Kidney (tissue), 14 donors: ENCODE measurements around the gene DDX51. TPM values are rescaled to one million over a fixed set of nuclear protein-coding genes. Genes with fewer than 3 reads are reported as not detected.

Experiments used
- DNase-seq, 5 donors: peaks; one replicate each; pipeline ENCODE4 v3.0.0-alpha.2; 2013 to 2020
- FAIRE-seq: peaks from 2 replicates; lab custom pipeline; 2012; peaks lifted over from hg19 to GRCh38; lab: Jason Lieb, UNC
- H3K27ac ChIP-seq, 2 donors: one replicate each; pipeline ENCODE4 v1.7.0; 2013; ENCODE audit warnings: low read depth in 2 of 2, low read length in 2 of 2, inconsistent platforms in 1 of 2
- H3K27me3 ChIP-seq: one replicate; pipeline ENCODE4 v1.7.1; 2013; ENCODE audit warnings: low read length, inconsistent platforms; ENCODE audit not compliant: control insufficient read depth, insufficient read depth
- H3K36me3 ChIP-seq, 3 donors: one replicate each; pipeline versions ENCODE4 v1.7.0 to v1.7.1; 2013; ENCODE audit warnings: low read length in 3 of 3, control low read depth in 1 of 3, inconsistent platforms in 1 of 3; ENCODE audit not compliant: insufficient read depth in 3 of 3, control insufficient read depth in 2 of 3
- H3K4me1 ChIP-seq, 3 donors: one replicate each; pipeline versions ENCODE4 v1.7.0 to v1.7.1; 2013; ENCODE audit warnings: low read length in 3 of 3, inconsistent platforms in 1 of 3, low read depth in 1 of 3; ENCODE audit not compliant: control insufficient read depth in 2 of 3, insufficient read depth in 2 of 3
- H3K4me3 ChIP-seq, 3 donors: one replicate each; pipeline versions ENCODE4 v1.7.0 to v1.8.1; 2013; ENCODE audit warnings: low read length in 3 of 3, control low read depth in 1 of 3, inconsistent platforms in 1 of 3
- H3K9ac ChIP-seq, 3 donors: one replicate each; pipeline versions ENCODE4 v1.7.0 to v1.7.1; 2013; ENCODE audit warnings: low read length in 3 of 3, control low read depth in 1 of 3, inconsistent platforms in 1 of 3
- H3K9me3 ChIP-seq, 3 donors: one replicate each; pipeline versions ENCODE4 v1.7.0 to v1.7.1; 2013; ENCODE audit warnings: low read length in 3 of 3, control low read depth in 1 of 3, inconsistent platforms in 1 of 3; ENCODE audit not compliant: control insufficient read depth in 2 of 3, insufficient read depth in 1 of 3
- intact Hi-C: fragments of 100-400 bp; cut with DNase I; formaldehyde crosslinking; loops from one replicate; pipeline ENCODE4 v1.11.1; 2022
- polyA plus RNA-seq: library from polyadenylated mRNA; stranded (reverse); fragments of 350-450 nt; fragmentation: Illumina TruSeq; extraction: RNeasy Lipid Tissue Mini Kit (QIAGEN cat#74804); gene quantifications from one replicate; pipeline ENCODE4 v1.2.3, GENCODE V29; 2014; ENCODE audit warnings: low read depth, low replicate concordance; ENCODE audit not compliant: insufficient read depth
- total RNA-seq: library from RNA; stranded (reverse); fragmentation: NEBNext Ultra II Directional; extraction: Animal tissue kit (Norgen Biotek cat#: 25700); gene quantifications from one replicate; pipeline ENCODE4 v1.2.1, GENCODE V29; 2021
- TF ChIP-seq, protein P1 (sequence below): IDR thresholded peaks from 3 replicates; pipeline ENCODE4 v1.5.1; 2012; ENCODE audit warnings: mild to moderate bottlenecking, moderate library complexity, borderline replicate concordance; ENCODE audit not compliant: insufficient read depth; ENCODE audit errors: extremely low read depth
- donor health status: control.
- donor health status: control.
- donor health status: control.
- donor health status: control.
- donor health status: control.
- donor health status: DM: yes; HTN: yes; CAD: no.
- donor health status: Normal renal cell carcinoma (clear cell type).

The DDX51 gene
- total and polyA plus RNA-seq, 2 donors from 2014 or later = 10.3 to 19.6 TPM

DNA sequence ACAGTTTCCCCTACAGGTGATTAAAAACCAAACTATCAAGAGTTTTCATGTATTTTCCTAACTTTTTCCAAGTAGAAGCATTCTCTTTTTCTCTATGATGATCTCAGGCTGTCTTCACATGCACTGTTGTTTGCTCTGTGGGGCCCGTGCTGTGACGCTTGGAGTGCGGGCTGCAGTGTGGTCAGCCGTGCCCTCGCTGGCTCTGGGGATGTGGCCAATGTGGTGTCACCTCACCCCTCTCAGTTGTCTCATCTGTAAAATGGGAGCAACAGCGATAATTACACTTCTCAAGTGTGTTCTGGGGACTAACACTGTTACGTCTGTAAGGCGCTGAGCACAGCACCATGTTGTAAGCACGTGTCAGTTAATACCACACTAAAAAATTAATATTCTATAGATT is 28.6 kb downstream of the DDX51 start:
- peaks cover 2 to 25% (median 12%) of the 10 kb centered on the region in 3 donors for H3K36me3 ChIP-seq
- H3K27me3 ChIP-seq = no peaks in the 10 kb centered on the region
- FAIRE-seq = no peak
- intact Hi-C loops = no loop called here
- H3K4me3 ChIP-seq = no peak overlapping the region
- no peak overlapping the region for H3K9ac ChIP-seq
- no peak for DNase-seq
- no peaks in the 10 kb centered on the region for H3K9me3 ChIP-seq
- TF ChIP-seq, protein P1, sequence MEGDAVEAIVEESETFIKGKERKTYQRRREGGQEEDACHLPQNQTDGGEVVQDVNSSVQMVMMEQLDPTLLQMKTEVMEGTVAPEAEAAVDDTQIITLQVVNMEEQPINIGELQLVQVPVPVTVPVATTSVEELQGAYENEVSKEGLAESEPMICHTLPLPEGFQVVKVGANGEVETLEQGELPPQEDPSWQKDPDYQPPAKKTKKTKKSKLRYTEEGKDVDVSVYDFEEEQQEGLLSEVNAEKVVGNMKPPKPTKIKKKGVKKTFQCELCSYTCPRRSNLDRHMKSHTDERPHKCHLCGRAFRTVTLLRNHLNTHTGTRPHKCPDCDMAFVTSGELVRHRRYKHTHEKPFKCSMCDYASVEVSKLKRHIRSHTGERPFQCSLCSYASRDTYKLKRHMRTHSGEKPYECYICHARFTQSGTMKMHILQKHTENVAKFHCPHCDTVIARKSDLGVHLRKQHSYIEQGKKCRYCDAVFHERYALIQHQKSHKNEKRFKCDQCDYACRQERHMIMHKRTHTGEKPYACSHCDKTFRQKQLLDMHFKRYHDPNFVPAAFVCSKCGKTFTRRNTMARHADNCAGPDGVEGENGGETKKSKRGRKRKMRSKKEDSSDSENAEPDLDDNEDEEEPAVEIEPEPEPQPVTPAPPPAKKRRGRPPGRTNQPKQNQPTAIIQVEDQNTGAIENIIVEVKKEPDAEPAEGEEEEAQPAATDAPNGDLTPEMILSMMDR = no peak
- no peaks in the 10 kb centered on the region for H3K4me1 ChIP-seq
- no peak overlapping the region for H3K27ac ChIP-seq

DNA sequence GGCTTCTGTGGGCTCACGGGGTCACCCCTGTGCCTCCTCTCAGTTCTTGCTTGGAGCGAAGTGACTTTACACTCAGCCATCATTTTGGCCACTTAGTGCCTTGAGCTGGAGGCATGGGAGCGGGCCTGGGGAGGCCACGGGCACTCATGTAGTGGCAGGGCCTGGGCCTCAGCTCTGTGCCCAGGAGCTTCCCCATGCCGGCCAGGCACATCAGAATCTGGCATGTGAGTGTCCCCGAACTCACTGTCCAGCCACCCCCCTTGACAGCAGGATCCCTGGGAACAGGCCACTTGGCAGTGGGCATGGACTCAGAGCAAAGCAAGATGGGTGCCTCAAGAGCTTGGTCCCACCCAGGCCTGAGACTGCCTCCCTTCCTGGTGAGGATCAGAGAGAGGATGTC is 29.5 kb downstream of the DDX51 start:
- FAIRE-seq (no peak), DNase-seq (no peak)
- TF ChIP-seq, protein P1 = no peak
- no peaks in the 10 kb centered on the region for H3K9me3 ChIP-seq
- H3K27ac ChIP-seq = no peak overlapping the region
- no peak overlapping the region for H3K4me3 ChIP-seq
- H3K27me3 ChIP-seq = no peaks in the 10 kb centered on the region
- no peak overlapping the region for H3K9ac ChIP-seq
- H3K4me1 ChIP-seq = no peaks in the 10 kb centered on the region
- H3K36me3 ChIP-seq = peaks cover 4 to 29% (median 10%) of the 10 kb centered on the region in 3 donors
- intact Hi-C loops = no loop called here

DNA sequence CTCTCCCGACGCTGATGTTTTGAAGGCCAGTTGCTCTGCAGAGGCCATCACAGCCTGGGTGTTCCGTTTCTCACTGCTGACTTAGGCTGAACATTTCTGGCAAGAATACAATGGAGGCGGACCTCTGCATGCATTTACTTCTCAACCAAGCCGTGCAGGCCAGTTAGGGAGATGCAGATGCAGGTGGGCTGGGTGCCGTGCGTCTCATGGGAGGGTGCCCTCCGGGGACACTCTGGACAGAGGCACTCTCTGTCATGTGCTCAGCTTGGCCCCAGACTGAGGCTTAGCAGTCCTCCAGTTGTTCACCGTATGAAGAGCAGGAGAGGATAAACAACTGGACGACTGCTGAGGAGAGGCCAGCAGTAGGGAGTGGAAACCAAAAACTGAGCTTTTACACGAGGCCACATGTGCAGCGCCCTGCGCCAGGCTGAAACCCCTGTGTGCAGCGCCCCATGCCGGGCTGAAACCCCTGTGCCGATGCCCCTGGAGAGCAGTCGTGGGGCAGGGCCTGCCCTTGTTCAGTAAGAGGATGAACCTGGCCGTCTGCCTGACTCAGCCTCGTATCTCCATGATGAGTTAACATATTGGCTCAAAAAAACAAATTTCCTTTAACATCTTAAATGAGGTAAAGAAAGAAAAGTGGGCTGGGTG is 32.3 kb downstream of the DDX51 start:
- DNase-seq (no peak), FAIRE-seq (no peak)
- intact Hi-C loops = no loop called here
- no peaks in the 10 kb centered on the region for H3K4me1 ChIP-seq
- H3K27me3 ChIP-seq = no peaks in the 10 kb centered on the region
- no peak overlapping the region for H3K9ac ChIP-seq
- no peak overlapping the region for H3K27ac ChIP-seq
- no peaks in the 10 kb centered on the region for H3K9me3 ChIP-seq
- TF ChIP-seq, protein P1 = no peak
- peaks cover 4 to 30% (median 10%) of the 10 kb centered on the region in 3 donors for H3K36me3 ChIP-seq
- no peak overlapping the region for H3K4me3 ChIP-seq
